HG03520 (cell line): ENCODE data around the gene CAPNS1.
"Not testable (repeated sequence)": the region's sequence is repeated elsewhere in the genome, so short reads cannot be mapped to it uniquely, and the experiment has no call there.

ENCODE experiments used
- ATAC-seq: cut with Tn5 transposase; IDR thresholded peaks from one replicate; pipeline ENCODE4 v1.9.1; 2021; ENCODE audit warnings: mild to moderate bottlenecking, moderate library complexity; ENCODE audit not compliant: unreplicated experiment

CAPNS1 gene

DNA sequence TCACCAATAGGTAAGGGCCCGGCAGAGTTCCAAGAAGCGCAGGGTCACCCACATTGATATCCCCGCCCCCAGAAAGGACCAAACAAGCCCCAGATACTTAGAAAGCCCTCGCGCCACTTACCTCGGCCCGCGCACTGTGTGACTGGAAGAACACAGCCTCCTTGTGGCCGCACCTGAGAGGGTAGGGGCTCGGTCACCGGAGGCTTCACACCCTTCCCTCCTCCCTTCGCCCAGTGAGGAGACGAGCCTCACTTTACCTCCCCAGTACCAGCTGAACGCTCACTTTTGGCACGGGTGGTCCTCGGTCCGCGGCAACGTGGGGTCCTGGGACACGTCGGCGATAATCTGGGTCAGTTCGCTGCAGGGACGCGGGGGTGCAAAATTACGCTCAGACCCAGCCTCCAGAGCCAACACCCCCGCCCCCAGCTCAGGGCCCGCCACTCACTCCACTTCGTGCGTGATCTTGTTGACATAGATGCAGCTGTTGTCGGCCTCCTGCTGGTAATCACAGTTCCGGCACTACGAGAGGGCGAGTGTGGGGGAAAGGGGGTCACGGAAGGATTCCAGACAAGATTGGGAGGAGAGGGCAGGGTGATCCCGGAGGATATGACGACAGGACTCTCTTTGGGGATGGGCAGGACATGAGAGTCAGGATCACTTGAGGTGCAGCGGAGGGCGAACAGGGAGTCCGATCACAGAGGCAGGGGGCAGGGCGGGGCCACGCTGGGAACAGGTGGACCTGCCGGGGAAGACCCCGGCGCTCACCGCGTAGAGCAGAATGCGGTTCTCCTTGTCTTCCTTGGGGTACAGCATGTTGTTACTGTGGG lies 25.8 kb upstream of the CAPNS1 start:
- no peak for ATAC-seq

GRCh38 chr19:36114721-36115452 lies 25.0 kb upstream of the CAPNS1 start, which contains the start of gene POLR2I:
Gene POLR2I (minus strand): TSS chr19:36114875. CDS start chr19:36114856, 19 bp downstream.
- peak; percentile 76 for ATAC-seq

- no peak for ATAC-seq
Observed at GRCh38 chr19:36115453-36116343, 24.2 kb upstream of the CAPNS1 start, which contains the start of gene TBCB. Gene TBCB (plus strand): TSS chr19:36115468. CDS start chr19:36115561, 93 bp downstream.

GRCh38 chr19:36116344-36116637 lies 23.6 kb upstream of the CAPNS1 start:
- ATAC-seq = no peak

GRCh38 chr19:36120092-36120983 lies 19.5 kb upstream of the CAPNS1 start:
- no peak for ATAC-seq

GRCh38 chr19:36120984-36121358 lies 18.9 kb upstream of the CAPNS1 start:
- ATAC-seq = no peak

DNA sequence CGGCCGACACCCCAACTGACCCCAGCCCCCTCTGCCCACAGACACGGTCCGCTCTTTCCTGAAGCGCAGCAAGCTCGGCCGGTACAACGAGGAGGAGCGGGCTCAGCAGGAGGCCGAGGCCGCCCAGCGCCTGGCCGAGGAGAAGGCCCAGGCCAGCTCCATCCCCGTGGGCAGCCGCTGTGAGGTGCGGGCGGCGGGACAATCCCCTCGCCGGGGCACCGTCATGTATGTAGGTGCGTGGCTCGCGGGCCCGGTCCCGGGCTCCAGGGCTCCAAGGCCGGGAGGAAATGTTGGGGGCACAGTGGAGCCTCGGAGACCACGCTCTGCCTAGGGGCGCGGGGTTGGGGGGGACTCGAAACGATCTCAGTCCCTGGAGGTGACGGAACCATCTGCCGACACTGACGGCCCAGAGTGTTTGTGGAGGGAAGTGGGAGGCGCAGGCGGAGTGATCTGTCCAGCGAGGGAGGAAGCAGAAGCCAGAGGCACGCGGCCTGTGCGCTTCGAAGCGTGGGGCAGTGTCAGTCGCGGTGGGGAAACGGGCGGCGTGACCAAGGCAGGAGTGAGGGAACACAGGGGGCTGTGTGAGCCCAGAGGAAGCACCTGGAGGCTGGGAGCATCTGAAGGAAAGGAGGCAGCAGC lies 18.3 kb upstream of the CAPNS1 start:
- ATAC-seq = no peak

DNA sequence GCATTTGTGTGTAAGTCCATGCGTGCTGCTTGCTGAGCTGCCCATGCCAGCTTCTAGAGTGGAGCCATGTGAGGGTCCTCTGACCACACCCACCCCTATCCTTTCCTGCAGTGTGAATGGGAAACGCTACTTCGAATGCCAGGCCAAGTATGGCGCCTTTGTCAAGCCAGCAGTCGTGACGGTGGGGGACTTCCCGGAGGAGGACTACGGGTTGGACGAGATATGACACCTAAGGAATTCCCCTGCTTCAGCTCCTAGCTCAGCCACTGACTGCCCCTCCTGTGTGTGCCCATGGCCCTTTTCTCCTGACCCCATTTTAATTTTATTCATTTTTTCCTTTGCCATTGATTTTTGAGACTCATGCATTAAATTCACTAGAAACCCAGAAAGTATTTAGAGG lies 14.3 kb upstream of the CAPNS1 start:
- ATAC-seq = no peak

- ATAC-seq = no peak
Observed at GRCh38 chr19:36128392-36128736, 11.5 kb upstream of the CAPNS1 start.

GRCh38 chr19:36131221-36131620 lies 8.6 kb upstream of the CAPNS1 start:
- ATAC-seq = not testable (repeated sequence)

- not testable (repeated sequence) for ATAC-seq
Observed at GRCh38 chr19:36134867-36135266, 5.0 kb upstream of the CAPNS1 start.

DNA sequence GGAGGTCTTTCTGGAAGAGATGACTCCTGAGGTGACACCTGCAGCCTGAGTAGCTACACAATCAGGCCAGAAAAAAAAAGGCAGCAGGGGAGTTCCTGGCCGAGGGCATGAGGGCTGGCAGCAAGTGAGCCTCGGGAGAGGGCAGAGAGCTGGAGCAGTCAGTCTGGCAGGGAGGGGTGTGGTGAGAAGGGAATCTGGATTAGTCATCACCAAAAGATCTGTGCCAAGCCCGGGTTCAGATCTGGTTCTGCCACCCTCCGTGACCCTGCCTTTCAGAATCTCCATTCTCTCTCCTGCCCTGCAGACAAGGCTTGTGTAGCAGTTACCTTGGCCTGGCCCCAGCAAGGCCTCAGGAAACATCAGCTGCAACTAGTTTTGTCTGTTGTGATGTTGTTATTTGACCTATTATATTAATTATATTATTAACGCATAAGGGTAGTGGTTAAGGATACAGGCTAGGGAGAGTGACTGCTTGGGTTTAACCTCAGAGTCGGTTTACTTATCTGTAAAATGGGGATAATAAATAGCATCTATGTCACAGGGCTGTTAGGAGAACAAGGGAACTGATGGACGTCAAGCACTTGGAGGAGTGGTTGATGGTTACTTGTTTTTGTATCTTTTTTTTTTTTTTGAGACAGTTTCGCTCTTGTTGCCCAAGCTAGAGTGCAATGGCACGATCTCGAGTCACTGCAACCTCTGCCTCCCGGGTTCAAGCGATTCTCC lies 2.7 kb upstream of the CAPNS1 start:
- ATAC-seq = no peak

GRCh38 chr19:36139120-36139472 lies 770 bp upstream of the CAPNS1 start:
- no peak for ATAC-seq

DNA sequence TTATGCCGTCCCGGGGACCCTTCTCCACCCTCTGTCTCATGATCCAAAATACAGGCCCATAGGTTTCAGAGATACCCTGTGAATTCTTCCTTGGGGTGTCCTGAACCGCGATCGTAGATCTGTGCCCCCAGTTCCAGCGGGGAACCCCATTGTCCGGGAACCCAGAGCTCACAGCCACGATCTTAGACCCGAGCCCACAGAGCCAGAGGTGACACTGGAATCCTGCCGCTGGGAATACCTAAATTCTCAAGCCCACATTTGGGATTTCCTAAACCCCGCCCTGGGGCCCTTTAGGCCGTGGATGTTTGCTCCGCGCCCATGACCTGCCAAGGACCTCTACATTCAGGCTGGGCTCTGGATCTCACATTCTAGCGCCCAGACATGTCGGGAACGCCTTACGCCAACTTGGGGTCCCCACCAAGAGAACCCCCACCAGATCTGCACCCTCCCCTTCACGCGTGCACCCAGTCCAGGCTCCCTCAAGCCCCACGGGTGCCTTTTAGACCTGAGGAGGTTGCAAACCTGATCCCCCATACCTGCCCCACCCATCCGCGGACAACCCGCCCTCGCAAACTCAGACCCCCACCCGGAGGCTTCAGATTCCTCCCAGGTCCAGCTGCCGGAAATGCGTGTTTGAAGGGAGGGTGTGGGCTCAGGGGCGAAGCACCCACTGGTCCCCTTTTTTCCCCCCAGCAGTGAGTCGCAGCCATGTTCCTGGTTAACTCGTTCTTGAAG lies 605 bp downstream of the CAPNS1 start:
- ATAC-seq = peak; percentile 1

DNA sequence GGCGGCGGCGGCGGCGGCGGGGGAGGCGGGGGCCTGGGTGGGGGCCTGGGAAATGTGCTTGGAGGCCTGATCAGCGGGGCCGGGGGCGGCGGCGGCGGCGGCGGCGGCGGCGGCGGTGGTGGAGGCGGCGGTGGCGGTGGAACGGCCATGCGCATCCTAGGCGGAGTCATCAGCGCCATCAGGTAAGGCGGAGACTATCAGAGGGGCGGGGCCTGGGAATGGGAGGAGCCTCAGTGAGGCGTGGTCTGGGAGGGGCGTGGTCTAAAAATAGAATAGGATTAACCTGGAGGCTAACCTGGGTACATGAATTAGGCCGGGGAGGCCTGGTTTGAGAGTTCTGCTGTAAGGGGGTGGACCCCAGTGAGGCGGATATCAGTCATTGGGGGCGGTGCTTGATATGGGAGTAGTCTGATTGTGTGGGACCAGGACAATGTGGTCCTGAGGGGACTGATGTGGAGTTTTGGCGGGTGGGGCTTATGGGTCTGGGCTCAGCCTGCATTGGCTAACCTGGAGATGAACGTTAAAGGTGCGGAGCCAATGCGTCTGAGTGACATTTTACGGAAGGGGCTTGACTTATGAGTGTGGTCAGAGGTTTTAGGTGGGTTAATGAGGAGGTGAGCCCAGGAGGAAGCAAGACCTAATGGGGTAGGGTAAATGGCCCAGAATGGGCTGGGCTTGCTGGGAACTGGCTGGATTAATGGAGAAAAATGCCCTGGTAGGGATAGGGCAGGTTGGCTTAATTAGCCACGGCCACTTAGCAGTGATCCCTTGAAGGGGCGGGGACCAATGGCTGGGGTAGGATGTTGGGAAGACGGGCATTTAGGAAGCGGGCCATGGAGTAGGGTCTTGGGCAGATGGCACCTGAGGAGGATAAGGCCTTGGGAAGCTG lies 1.4 kb downstream of the CAPNS1 start:
- ATAC-seq = peak; percentile 35

DNA sequence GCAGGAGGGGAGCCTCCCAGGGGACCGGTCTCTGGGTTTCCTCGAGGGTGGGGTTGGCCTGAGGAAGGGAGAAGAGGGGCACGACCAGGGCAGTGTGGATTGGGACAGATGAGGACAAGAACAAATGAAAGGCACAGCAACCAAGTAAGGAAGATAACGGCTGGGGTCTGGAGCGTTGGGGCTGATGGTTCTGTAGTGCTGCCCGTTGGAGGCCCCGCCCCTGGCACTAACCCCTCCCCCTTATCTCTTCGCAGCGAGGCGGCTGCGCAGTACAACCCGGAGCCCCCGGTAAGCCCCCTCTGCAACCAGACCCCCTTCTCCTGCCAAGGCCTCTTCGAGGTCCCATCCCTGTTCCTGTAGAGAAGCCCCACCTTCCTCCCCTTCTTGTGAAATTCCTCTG lies 2.2 kb downstream of the CAPNS1 start:
- ATAC-seq = no peak

DNA sequence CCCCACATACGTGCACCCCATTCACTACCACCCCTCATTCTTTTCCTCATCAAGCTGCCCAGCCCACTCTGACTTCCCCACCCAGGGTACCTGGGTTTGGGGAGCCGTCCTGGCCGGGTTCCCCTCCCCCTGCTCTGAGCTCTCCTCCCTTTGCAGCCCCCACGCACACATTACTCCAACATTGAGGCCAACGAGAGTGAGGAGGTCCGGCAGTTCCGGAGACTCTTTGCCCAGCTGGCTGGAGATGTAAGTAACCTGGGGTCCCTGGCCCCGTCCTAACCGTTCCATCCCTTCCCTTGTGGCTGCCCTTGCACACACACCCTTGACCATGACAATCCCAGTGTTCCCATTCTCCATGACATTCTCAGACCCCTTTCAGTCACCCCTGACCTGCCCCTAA lies 2.6 kb downstream of the CAPNS1 start:
- ATAC-seq = no peak

DNA sequence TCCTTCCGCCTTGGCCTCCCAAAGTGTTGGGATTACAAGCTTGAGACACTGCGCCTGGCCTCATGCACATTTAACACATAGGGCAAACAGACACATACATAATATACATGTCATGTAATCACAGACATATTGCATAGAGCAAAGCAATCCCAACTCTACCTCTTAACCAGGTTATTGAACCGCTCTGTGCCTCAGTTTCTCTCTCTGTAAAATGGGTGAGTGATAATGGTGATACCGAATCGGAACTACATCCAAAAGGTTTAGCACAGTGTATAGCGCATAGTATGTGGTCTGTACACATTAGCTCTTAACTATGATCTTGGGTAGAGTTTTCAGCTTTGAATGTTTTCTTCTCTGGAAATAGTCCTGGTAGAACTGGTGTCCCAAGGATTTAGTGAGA lies 4.8 kb downstream of the CAPNS1 start:
- no peak for ATAC-seq
